K562 treated with DMSO at 1 percent for 12 hours (cell line): ENCODE results near the gene FOXE1. TPM values are rescaled to one million over a fixed set of nuclear protein-coding genes. Genes with fewer than 3 reads are reported as not detected.

Experiments
- total RNA-seq: library from RNA; unstranded; fragments of 300-600 nt; gene quantifications from 2 replicates; pipeline ENCODE4 v1.2.3, GENCODE V29; 2022; ENCODE audit not compliant: insufficient read depth

The FOXE1 gene
- total RNA-seq = not detected in 2 replicates

GRCh38 chr9:97853056-97853843 lies at the start of gene FOXE1:
FOXE1 (plus strand) TSS chr9:97853226; CDS start chr9:97853915, 689 bp downstream.

Other genes starting within 250 kb of the FOXE1 start
- gene TSTD2, start 219.9 kb upstream of the FOXE1 start, total RNA-seq = 4.0 and 18.9 TPM in 2 replicates
- gene NCBP1, start 219.4 kb upstream of the FOXE1 start, total RNA-seq = 10.9 and 27.7 TPM in 2 replicates
- 7.6 and 20.4 TPM in 2 replicates for gene XPA, start 155.9 kb upstream of the FOXE1 start, total RNA-seq
- 6.8 and 9.2 TPM in 2 replicates for gene TRMO, start 69.3 kb downstream of the FOXE1 start, total RNA-seq
- 5.8 and 9.7 TPM in 2 replicates for gene HEMGN, start 84.9 kb downstream of the FOXE1 start, total RNA-seq
- 386 and 416 TPM in 2 replicates for gene ANP32B, start 130.1 kb downstream of the FOXE1 start, total RNA-seq
- 330 and 356 TPM in 2 replicates for gene NANS, start 203.5 kb downstream of the FOXE1 start, total RNA-seq